ENCODE results near the gene MUC6. TPM values are rescaled to one million over a fixed set of nuclear protein-coding genes. Genes with fewer than 3 reads are reported as not detected.

MUC6 gene
- total and polyA plus RNA-seq, 2 of the 8 experiments (the other 6 are each of a cell fraction or from before 2014, with no cell fraction given): not detected

DNA sequence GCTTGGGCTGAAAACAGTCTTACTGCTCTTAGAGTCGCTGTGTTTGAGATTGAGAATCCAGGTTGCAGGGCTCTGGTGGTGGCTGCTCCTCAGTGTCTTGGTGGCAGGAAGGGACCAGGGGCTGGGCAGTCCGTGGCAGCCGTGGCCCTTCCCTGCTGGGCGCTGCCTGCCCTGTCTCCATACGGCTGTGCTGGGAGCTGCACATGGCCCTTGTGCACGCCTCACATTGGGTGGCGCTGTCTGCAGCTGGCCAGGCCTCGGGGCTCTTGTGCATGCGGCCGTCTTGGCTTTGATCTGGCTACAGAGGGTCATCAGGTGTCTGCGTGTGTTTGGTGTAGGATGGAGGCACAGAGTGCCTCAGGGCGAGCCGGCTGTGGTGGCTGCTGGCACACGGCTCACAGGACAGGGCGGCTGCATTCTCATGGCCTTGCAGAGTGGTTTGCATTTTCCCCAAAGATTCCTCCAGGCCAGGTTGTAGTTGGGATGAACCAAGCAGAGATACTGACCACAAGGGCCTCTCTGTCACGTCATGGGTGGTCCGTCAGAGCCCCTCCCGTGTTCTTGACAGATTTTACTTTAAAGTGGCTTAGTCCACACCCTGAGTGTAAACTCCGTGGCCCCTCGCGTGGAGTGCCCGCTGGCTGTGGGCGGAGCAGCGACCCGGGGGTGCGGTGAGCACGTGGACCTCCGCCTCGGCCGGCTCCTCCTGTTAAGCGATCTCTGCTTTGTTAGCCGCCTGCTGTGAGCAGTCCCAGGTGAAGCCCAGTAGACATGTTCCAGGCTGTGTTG is 34.7 kb downstream of the MUC6 start:
- Histone ChIP-seq H4K5ac (ENCODE audit: insufficient read length, low read depth, low read length) (no peak overlapping the region), H2BK5ac (ENCODE audit: low read depth, low read length) (0 out of 2 replicates have a peak overlapping the region, but pooled peaks have one; percentile 44)
- POLR2A ChIA-PET (ENCODE audit: partially characterized antibody): no interaction called here
- TF ChIP-seq RAD21 (IDR thresholded peaks at IDR 0.05 in 1 of 2, conservative IDR thresholded peaks at IDR 0.05 in 1 of 2; ENCODE audit: low read depth in 2 of 2, low read length in 2 of 2): no peak
- TF ChIP-seq BACH1 (IDR thresholded peaks at IDR 0.05; ENCODE audit: low read length): no peak
- TF ChIP-seq HDAC2 (IDR thresholded peaks at IDR 0.05; ENCODE audit: borderline replicate concordance in 1 of 2, low read depth in 2 of 2, low read length in 2 of 2): no peak
- no peak for TF ChIP-seq SIX5 (IDR thresholded peaks at IDR 0.05; ENCODE audit: low read depth, low read length)
- TF ChIP-seq CBX8 (IDR thresholded peaks at IDR 0.05; ENCODE audit: borderline replicate concordance, low read depth, low read length): no peak
- no peak for TF ChIP-seq EGR1 (IDR thresholded peaks at IDR 0.05; ENCODE audit: borderline replicate concordance, low read depth, low read length)
- TF ChIP-seq, protein P1, sequence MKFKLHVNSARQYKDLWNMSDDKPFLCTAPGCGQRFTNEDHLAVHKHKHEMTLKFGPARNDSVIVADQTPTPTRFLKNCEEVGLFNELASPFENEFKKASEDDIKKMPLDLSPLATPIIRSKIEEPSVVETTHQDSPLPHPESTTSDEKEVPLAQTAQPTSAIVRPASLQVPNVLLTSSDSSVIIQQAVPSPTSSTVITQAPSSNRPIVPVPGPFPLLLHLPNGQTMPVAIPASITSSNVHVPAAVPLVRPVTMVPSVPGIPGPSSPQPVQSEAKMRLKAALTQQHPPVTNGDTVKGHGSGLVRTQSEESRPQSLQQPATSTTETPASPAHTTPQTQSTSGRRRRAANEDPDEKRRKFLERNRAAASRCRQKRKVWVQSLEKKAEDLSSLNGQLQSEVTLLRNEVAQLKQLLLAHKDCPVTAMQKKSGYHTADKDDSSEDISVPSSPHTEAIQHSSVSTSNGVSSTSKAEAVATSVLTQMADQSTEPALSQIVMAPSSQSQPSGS (IDR thresholded peaks at IDR 0.05; ENCODE audit: low read length): no peak
- no peak for TF ChIP-seq SUZ12 (IDR thresholded peaks at IDR 0.05; ENCODE audit: low read length)
- TF ChIP-seq CEBPB (IDR thresholded peaks at IDR 0.05; ENCODE audit: low read depth, low read length): no peak
- TF ChIP-seq RXRA (IDR thresholded peaks at IDR 0.05; ENCODE audit: insufficient read depth, low read depth, low read length): no peak

More for the DNA sequence above, 34.7 kb downstream of the MUC6 start:
- Histone ChIP-seq H3K23ac (ENCODE audit: insufficient read length) (no peak overlapping the region), H3K4me2 (ENCODE audit: insufficient read depth in 1 of 2, low read depth in 2 of 2, low read length in 2 of 2) (no peak overlapping the region), H3K9ac (replicated peaks in 1 of 4; ENCODE audit: extremely low read depth in 1 of 4, low read depth in 3 of 4, low read length in 3 of 4) (no peak overlapping the region), H3K18ac (ENCODE audit: extremely low read depth, low read length) (no peak overlapping the region), H2BK20ac (ENCODE audit: low read length) (no peak overlapping the region), H3K4me3 (ENCODE audit: extremely low read depth in 1 of 4, insufficient read depth in 2 of 4, low read depth in 3 of 4, low read length in 4 of 4) (no peak overlapping the region), H3K27ac (ENCODE audit: low read depth, low read length) (no peak overlapping the region), H4K20me1 (replicated peaks in 1 of 2; ENCODE audit: control insufficient read depth in 1 of 2, insufficient read depth in 2 of 2, low read length in 2 of 2) (peaks cover 0 to 10% of the 10 kb centered on the region in 2 experiments), H3K4ac (replicated peaks; ENCODE audit: insufficient read length, low read depth, low read length) (no peak overlapping the region), H3K56ac (replicated peaks; ENCODE audit: insufficient read length, low read depth, low read length) (no peak overlapping the region), H3K79me2 (ENCODE audit: control insufficient read depth in 1 of 2, insufficient read depth in 2 of 2, low read length in 2 of 2) (no peaks in the 10 kb centered on the region; a peak in 1 of 4 replicates), H3K14ac (ENCODE audit: insufficient read length) (no peak overlapping the region), H2AK5ac (ENCODE audit: low read depth, low read length) (no peak overlapping the region), H3K27me3 (replicated peaks in 1 of 4; ENCODE audit: control insufficient read depth in 3 of 4, extremely low read depth in 1 of 4, insufficient read depth in 3 of 4, low read length in 3 of 4) (no peaks in the 10 kb centered on the region), H2AFZ (ENCODE audit: low read length) (no peak overlapping the region), H2BK12ac (ENCODE audit: low read depth, low read length) (no peak overlapping the region), H3K36me3 (ENCODE audit: control insufficient read depth in 2 of 4, insufficient read depth in 4 of 4, low read length in 3 of 4) (peaks cover 7 to 24% (median 17%) of the 10 kb centered on the region in 4 experiments; a peak in 7 of 8 replicates), H3K9me3 (ENCODE audit: insufficient read depth in 2 of 2, low read depth in 1 of 2, low read length in 1 of 2) (no peaks in the 10 kb centered on the region), H2BK120ac (replicated peaks; ENCODE audit: low read depth, low read length) (no peak overlapping the region), H3K4me1 (replicated peaks in 1 of 4; ENCODE audit: control insufficient read depth in 3 of 4, insufficient read depth in 4 of 4, low read length in 3 of 4) (no peaks in the 10 kb centered on the region), H3K79me1 (ENCODE audit: low read depth, low read length) (no peaks in the 10 kb centered on the region; the same call in 1 of the 2 replicates), H2BK15ac (ENCODE audit: low read length) (no peak overlapping the region), H4K91ac (replicated peaks; ENCODE audit: insufficient read length, low read length) (no peak overlapping the region), H4K8ac (ENCODE audit: extremely low read depth, insufficient read depth, low read length) (no peak overlapping the region), H3K23me2 (ENCODE audit: low read depth, low read length) (no peaks in the 10 kb centered on the region)
- CTCF ChIA-PET (ENCODE audit: partially characterized antibody): interaction anchor here (0.7 to 1.2 kb wide), 2 partner anchors 9 to 83 kb away, joined by 3 read pairs; no protein-coding TSS in a partner anchor
- no peak for FAIRE-seq
- no peak for DNase-seq (ENCODE audit: low read depth in 1 of 2, low spot score in 2 of 2)
- 90% methylated on average over 32 of the region's 32 CpGs; no CpG with 5 or more reads in 1 of the 2 experiments for WGBS, 2 experiments (ENCODE audit: extremely low coverage in 1 of 2, insufficient coverage in 1 of 2, insufficient read length in 1 of 2, insufficient replicate concordance in 2 of 2, low coverage in 1 of 2, low lambda C conversion rate in 2 of 2, missing lambda C conversion rate in 1 of 2)

Measured in H1 (cell line).